ENCODE results near the gene ITPR2.

GRCh38 chr12:26855337-26855736 is 22.3 kb upstream of the ITPR2 start:
- no peak for TF ChIP-seq CTCF (conservative IDR thresholded peaks at IDR 0.05; ENCODE audit: low read length)
- TF ChIP-seq EZH2phosphoT487 (IDR thresholded peaks at IDR 0.05; ENCODE audit: borderline replicate concordance, low read depth, low read length): no peak
